Fibroblast of skin of left quadriceps (primary cell): Measurements from ENCODE around the gene TSPY1.
"Not testable (repeated sequence)": the region's sequence is repeated elsewhere in the genome, so short reads cannot be mapped to it uniquely, and the experiment has no call there.

Experiments used
- DNase-seq, 2 experiments: peaks; one replicate each; pipeline ENCODE4 v3.0.0-alpha.2; 2013; ENCODE audit warnings: low read depth in 2 of 2

TSPY1 gene

GRCh38 chrY:9466655-9467054 lies at the start of gene TSPY1:
Gene TSPY1 (plus strand): TSS chrY:9466955. CDS start chrY:9467001, 46 bp downstream.
- DNase-seq = not testable (repeated sequence)

GRCh38 chrY:9486967-9487366 lies 20.2 kb downstream of the TSPY1 start, which contains the start of gene TSPY9:
Gene TSPY9 (plus strand): TSS chrY:9487267. CDS start chrY:9487313, 46 bp downstream.
- DNase-seq = not testable (repeated sequence)

GRCh38 chrY:9504396-9504795 lies 37.6 kb downstream of the TSPY1 start:
- DNase-seq = not testable (repeated sequence)

GRCh38 chrY:9516287-9516686 lies 49.5 kb downstream of the TSPY1 start:
- DNase-seq = not testable (repeated sequence)
